H9 (cell line): ENCODE results near the gene FAM13A. TPM values are rescaled to one million over a fixed set of nuclear protein-coding genes. Genes with fewer than 3 reads are reported as not detected.

Experiments used
- DNase-seq: peaks from one replicate; pipeline ENCODE4 v3.0.0-alpha.2; 2017
- H2AFZ ChIP-seq: one replicate; pipeline ENCODE4 v1.6.1; 2013; ENCODE audit warnings: mild to moderate bottlenecking, low read length, control low read depth, moderate library complexity
- H2AK5ac ChIP-seq: 2 replicates; pipeline ENCODE4 v1.6.1; 2013; ENCODE audit warnings: low read length, control low read depth, mixed read lengths; ENCODE audit not compliant: insufficient read length
- H2BK120ac ChIP-seq: one replicate; pipeline ENCODE4 v1.6.1; 2013; ENCODE audit warnings: low read depth, mild to moderate bottlenecking, low read length, control low read depth, inconsistent platforms; ENCODE audit not compliant: poor library complexity, severe bottlenecking
- H2BK12ac ChIP-seq: 2 replicates; pipeline ENCODE4 v1.6.1; 2013; ENCODE audit warnings: low read length, control low read depth, mixed read lengths, low read depth; ENCODE audit not compliant: insufficient read length
- H2BK15ac ChIP-seq: 2 replicates; pipeline ENCODE4 v1.6.1; 2013; ENCODE audit warnings: low read depth, low read length, control low read depth
- H2BK20ac ChIP-seq: one replicate; pipeline ENCODE4 v1.6.1; 2013; ENCODE audit warnings: low read depth, mild to moderate bottlenecking, low read length, control low read depth, inconsistent platforms; ENCODE audit not compliant: poor library complexity, severe bottlenecking
- H2BK5ac ChIP-seq: 2 replicates; pipeline ENCODE4 v1.6.1; 2013; ENCODE audit warnings: low read length, control low read depth, mixed read lengths; ENCODE audit not compliant: insufficient read length
- H3K14ac ChIP-seq: 2 replicates; pipeline ENCODE4 v1.6.1; 2013; ENCODE audit warnings: low read length, control low read depth; ENCODE audit not compliant: insufficient read depth
- H3K18ac ChIP-seq: 2 replicates; pipeline ENCODE4 v1.6.1; 2013; ENCODE audit warnings: low read depth, mild to moderate bottlenecking, mixed read lengths, low read length, control low read depth; ENCODE audit not compliant: insufficient read length
- H3K23ac ChIP-seq: 2 replicates; pipeline ENCODE4 v1.6.1; 2013; ENCODE audit warnings: low read length, control low read depth, mixed read lengths, low read depth; ENCODE audit not compliant: insufficient read length
- H3K23me2 ChIP-seq: 2 replicates; pipeline ENCODE4 v1.6.1; 2013; ENCODE audit warnings: low read depth, mild to moderate bottlenecking, mixed read lengths, low read length, control low read depth; ENCODE audit not compliant: insufficient read length, poor library complexity, severe bottlenecking
- H3K27ac ChIP-seq: 2 replicates; pipeline ENCODE4 v1.5.1; 2013; ENCODE audit warnings: low read length, control low read depth, mixed read lengths, low read depth; ENCODE audit not compliant: insufficient read length
- H3K27me3 ChIP-seq: 2 replicates; pipeline ENCODE4 v1.6.1; 2013; ENCODE audit warnings: low read length, control low read depth, inconsistent platforms; ENCODE audit not compliant: insufficient read depth
- H3K4ac ChIP-seq: 2 replicates; pipeline ENCODE4 v1.6.1; 2013; ENCODE audit warnings: low read depth, mild to moderate bottlenecking, control low read depth, inconsistent platforms, low read length, moderate library complexity
- H3K4me1 ChIP-seq: 2 replicates; pipeline ENCODE4 v1.6.1; 2013; ENCODE audit warnings: low read length, control low read depth, inconsistent platforms; ENCODE audit not compliant: insufficient read depth
- H3K4me2 ChIP-seq: 2 replicates; pipeline ENCODE4 v1.6.1; 2013; ENCODE audit warnings: low read length, control low read depth, mixed read lengths; ENCODE audit not compliant: insufficient read length, insufficient read depth
- H3K56ac ChIP-seq: 2 replicates; pipeline ENCODE4 v1.6.1; 2013; ENCODE audit warnings: low read depth, mild to moderate bottlenecking, mixed read lengths, low read length, control low read depth; ENCODE audit not compliant: insufficient read length
- H3K79me1 ChIP-seq: 2 replicates; pipeline ENCODE4 v1.6.1; 2013; ENCODE audit warnings: low read depth, mild to moderate bottlenecking, moderate library complexity, low read length, control low read depth, inconsistent platforms; ENCODE audit not compliant: insufficient read depth, poor library complexity, severe bottlenecking
- H3K79me2 ChIP-seq: 2 replicates; pipeline ENCODE4 v1.6.1; 2013; ENCODE audit warnings: low read length, control low read depth, inconsistent platforms; ENCODE audit not compliant: insufficient read depth
- H3K9ac ChIP-seq: 2 replicates; pipeline ENCODE4 v1.6.1; 2013; ENCODE audit warnings: low read length, control low read depth, mixed read lengths; ENCODE audit not compliant: insufficient read length; ENCODE audit errors: extremely low read depth
- H3K9me3 ChIP-seq: one replicate; pipeline ENCODE4 v1.6.1; 2013; ENCODE audit warnings: low read depth, low read length, inconsistent platforms; ENCODE audit not compliant: control insufficient read depth
- H3T11ph ChIP-seq: one replicate; pipeline ENCODE4 v1.6.1; 2013; ENCODE audit warnings: mild to moderate bottlenecking, low read length, control low read depth, inconsistent platforms
- H4K20me1 ChIP-seq: one replicate; pipeline ENCODE4 v1.6.1; 2013; ENCODE audit not compliant: control insufficient read depth, insufficient read length, insufficient read depth
- H4K5ac ChIP-seq: 2 replicates; pipeline ENCODE4 v1.6.1; 2013; ENCODE audit warnings: low read depth, mild to moderate bottlenecking, mixed read lengths, low read length, control low read depth; ENCODE audit not compliant: insufficient read length
- H4K8ac ChIP-seq: replicated peaks from 2 replicates; pipeline ENCODE4 v1.6.1; 2013; ENCODE audit warnings: low read length, control low read depth, mixed read lengths, low read depth; ENCODE audit not compliant: insufficient read length
- H4K91ac ChIP-seq: 2 replicates; pipeline ENCODE4 v1.6.1; 2013; ENCODE audit warnings: low read depth, mild to moderate bottlenecking, moderate library complexity, mixed read lengths, low read length, control low read depth; ENCODE audit not compliant: insufficient read length
- H3K27ac Mint-ChIP-seq, 3 experiments: 2 replicates in 2 of 3; 3 replicates in 1 of 3; pipeline ENCODE4 v1.8.0; 2020 to 2021; ENCODE audit warnings: mixed read lengths in 3 of 3, mild to moderate bottlenecking in 1 of 3, moderate library complexity in 1 of 3
- H3K27me3 Mint-ChIP-seq: 2 replicates; pipeline ENCODE4 v1.8.0; 2021; ENCODE audit warnings: low read depth, mild to moderate bottlenecking, moderate library complexity, mixed read lengths
- H3K36me3 Mint-ChIP-seq, 3 experiments: 2 replicates in 2 of 3; 3 replicates in 1 of 3; pipeline ENCODE4 v1.8.0; 2020 to 2021; ENCODE audit warnings: low read depth in 3 of 3, mixed read lengths in 3 of 3; ENCODE audit not compliant: insufficient read depth in 1 of 3
- H3K4me1 Mint-ChIP-seq, 2 experiments: 2 replicates each; pipeline ENCODE4 v1.8.0; 2020; ENCODE audit warnings: mixed read lengths in 2 of 2
- H3K4me3 Mint-ChIP-seq, 2 experiments: 2 replicates in 1 of 2; 3 replicates in 1 of 2; pipeline ENCODE4 v1.8.0; 2020 to 2021; ENCODE audit warnings: mild to moderate bottlenecking in 2 of 2, mixed read lengths in 2 of 2, moderate library complexity in 1 of 2
- H3K9me3 Mint-ChIP-seq, 2 experiments: 2 replicates in 1 of 2; 3 replicates in 1 of 2; pipeline ENCODE4 v1.8.0; 2020; ENCODE audit warnings: mild to moderate bottlenecking in 2 of 2, mixed read lengths in 2 of 2, moderate library complexity in 1 of 2
- CTCF ChIP-seq: fragments of 200-600 bp; sonication (generic); conservative IDR thresholded peaks from 3 replicates; pipeline ENCODE4 v1.8.0; 2021; ENCODE audit warnings: antibody characterized with exemption, mild to moderate bottlenecking
- WGBS: extraction: QIAGEN DNeasy Blood & Tissue Kit; methylation state at CpG from one replicate; pipeline ENCODE4 v1.1.7; 2013; ENCODE audit warnings: missing lambda C conversion rate, low lambda C conversion rate, mixed read lengths; ENCODE audit not compliant: insufficient read length; ENCODE audit errors: extremely low coverage; 5-methylcytosine and 5-hydroxymethylcytosine counted together
- total RNA-seq: library from RNA; stranded (reverse); gene quantifications from 2 replicates; pipeline ENCODE4 v1.2.1, GENCODE V29; 2021

FAM13A gene
- total RNA-seq, 1 experiment from 2014 or later = 12.7 TPM

GRCh38 chr4:88814043-88814617 is 242.9 kb downstream of the FAM13A start:
- Histone ChIP-seq H3K4me1 (no peaks in the 10 kb centered on the region), H3K4ac (no peak overlapping the region), H2BK15ac (no peak overlapping the region), H2BK120ac (no peak overlapping the region), H3K18ac (no peak overlapping the region), H3K4me2 (no peak overlapping the region), H3K9ac (no peak overlapping the region), H3K9me3 (no peaks in the 10 kb centered on the region), H3K79me2 (no peaks in the 10 kb centered on the region), H4K5ac (no peak overlapping the region), H3K56ac (no peak overlapping the region), H2BK12ac (no peak overlapping the region), H3K79me1 (no peaks in the 10 kb centered on the region), H3K23ac (no peak overlapping the region), H3K14ac (no peak overlapping the region), H4K91ac (no peak overlapping the region), H3K27me3 (no peaks in the 10 kb centered on the region), H3T11ph (no peak overlapping the region), H2AK5ac (no peak overlapping the region), H4K8ac (no peak overlapping the region), H4K20me1 (no peaks in the 10 kb centered on the region), H2AFZ (no peak overlapping the region), H3K23me2 (no peaks in the 10 kb centered on the region), H2BK20ac (no peak overlapping the region), H3K27ac (no peak overlapping the region), H2BK5ac (no peak overlapping the region)
- DNase-seq = no peak
- no peaks in the 10 kb centered on the region for H3K27me3 Mint-ChIP-seq
- peaks cover 11 to 12% of the 10 kb centered on the region in 2 experiments for H3K4me1 Mint-ChIP-seq
- 0 out of 7 replicates have a peak overlapping the region, but pooled peaks of 1 of the 3 experiments have one; percentile 25 for H3K27ac Mint-ChIP-seq
- TF ChIP-seq CTCF = peak; percentile 52
- no CpG with 5 or more reads among the region's 6 CpGs for WGBS
- no peaks in the 10 kb centered on the region for H3K9me3 Mint-ChIP-seq
- no peaks in the 10 kb centered on the region for H3K36me3 Mint-ChIP-seq
- H3K4me3 Mint-ChIP-seq = no peak overlapping the region
